OCI-LY1 (cell line): ENCODE results near the gene AHSP.
"Not testable (repeated sequence)": the region's sequence is repeated elsewhere in the genome, so short reads cannot be mapped to it uniquely, and the experiment has no call there.

ENCODE experiments used
- H2AFZ ChIP-seq: fragments of 200-600 bp; sonication (generic), shearing (Covaris generic); 2 replicates; pipeline ENCODE4 v1.6.0; 2014; ENCODE audit warnings: antibody characterized with exemption, mild to moderate bottlenecking, low read length
- H3F3A ChIP-seq: fragments of 200-600 bp; sonication (generic), shearing (Covaris generic); 2 replicates; pipeline ENCODE4 v1.6.0; 2014; ENCODE audit warnings: mild to moderate bottlenecking, antibody characterized with exemption, low read length, moderate library complexity; ENCODE audit not compliant: insufficient read depth
- H3K27ac ChIP-seq: fragments of 200-600 bp; sonication (generic); 2 replicates; pipeline ENCODE4 v1.5.1; 2014; ENCODE audit warnings: low read length, mixed run types, mild to moderate bottlenecking, low read depth; ENCODE audit not compliant: poor library complexity, severe bottlenecking
- H3K27me3 ChIP-seq: fragments of 200-600 bp; sonication (generic); 2 replicates; pipeline ENCODE4 v1.6.0; 2014; ENCODE audit warnings: antibody characterized with exemption, mild to moderate bottlenecking, low read length, moderate library complexity; ENCODE audit not compliant: insufficient read depth
- H3K36me3 ChIP-seq: fragments of 200-600 bp; sonication (generic); 2 replicates; pipeline ENCODE4 v1.6.1; 2014; ENCODE audit warnings: mild to moderate bottlenecking, antibody characterized with exemption, low read length, moderate library complexity, mixed read lengths; ENCODE audit not compliant: insufficient read depth
- H3K4me1 ChIP-seq: fragments of 200-600 bp; sonication (generic); 2 replicates; pipeline ENCODE4 v1.5.1; 2014; ENCODE audit warnings: mild to moderate bottlenecking, low read length, moderate library complexity; ENCODE audit not compliant: insufficient read depth, severe bottlenecking
- H3K4me2 ChIP-seq: fragments of 200-600 bp; sonication (generic), shearing (Covaris generic); 2 replicates; pipeline ENCODE4 v1.6.1; 2014; ENCODE audit warnings: low read length
- H3K4me3 ChIP-seq: fragments of 200-600 bp; sonication (generic); 2 replicates; pipeline ENCODE4 v1.5.1; 2014; ENCODE audit warnings: low read length, low read depth, mild to moderate bottlenecking, mixed read lengths; ENCODE audit not compliant: poor library complexity, severe bottlenecking
- H3K79me2 ChIP-seq: fragments of 200-600 bp; shearing (Covaris generic); 2 replicates; pipeline ENCODE4 v1.6.1; 2016; ENCODE audit warnings: mixed run types, low read length, mixed read lengths; ENCODE audit not compliant: insufficient read depth
- H3K9ac ChIP-seq: fragments of 200-600 bp; sonication (generic), shearing (Covaris generic); 2 replicates; pipeline ENCODE4 v1.6.1; 2014; ENCODE audit warnings: mild to moderate bottlenecking, low read length, mixed read lengths
- H3K9me2 ChIP-seq: fragments of 200-600 bp; sonication (generic), shearing (Covaris generic); 2 replicates; pipeline ENCODE4 v1.6.1; 2014; ENCODE audit warnings: low read depth, mild to moderate bottlenecking, low read length, mixed read lengths
- H3K9me3 ChIP-seq: fragments of 200-600 bp; shearing (Covaris generic); 2 replicates; pipeline ENCODE4 v1.6.1; 2014; ENCODE audit warnings: low read length, mixed read lengths
- H4K20me1 ChIP-seq: fragments of 200-600 bp; sonication (generic), shearing (Covaris generic); 2 replicates; pipeline ENCODE4 v1.6.0; 2016; ENCODE audit warnings: mild to moderate bottlenecking, low read length; ENCODE audit not compliant: insufficient read depth
- EZH2 ChIP-seq: fragments of 200-600 bp; sonication (generic), shearing (Covaris generic); IDR thresholded peaks from 2 replicates; pipeline ENCODE4 v1.8.0; 2017; ENCODE audit warnings: borderline replicate concordance, mixed run types, mild to moderate bottlenecking, antibody characterized with exemption, low read length, moderate library complexity, mixed read lengths
- TF ChIP-seq, protein P1 (sequence below): fragments of 200-600 bp; sonication (generic), shearing (Covaris generic); IDR thresholded peaks from 2 replicates; pipeline ENCODE4 v1.5.1; 2017; ENCODE audit warnings: mild to moderate bottlenecking, antibody characterized with exemption, low read length, moderate library complexity, mixed read lengths

The AHSP gene

DNA sequence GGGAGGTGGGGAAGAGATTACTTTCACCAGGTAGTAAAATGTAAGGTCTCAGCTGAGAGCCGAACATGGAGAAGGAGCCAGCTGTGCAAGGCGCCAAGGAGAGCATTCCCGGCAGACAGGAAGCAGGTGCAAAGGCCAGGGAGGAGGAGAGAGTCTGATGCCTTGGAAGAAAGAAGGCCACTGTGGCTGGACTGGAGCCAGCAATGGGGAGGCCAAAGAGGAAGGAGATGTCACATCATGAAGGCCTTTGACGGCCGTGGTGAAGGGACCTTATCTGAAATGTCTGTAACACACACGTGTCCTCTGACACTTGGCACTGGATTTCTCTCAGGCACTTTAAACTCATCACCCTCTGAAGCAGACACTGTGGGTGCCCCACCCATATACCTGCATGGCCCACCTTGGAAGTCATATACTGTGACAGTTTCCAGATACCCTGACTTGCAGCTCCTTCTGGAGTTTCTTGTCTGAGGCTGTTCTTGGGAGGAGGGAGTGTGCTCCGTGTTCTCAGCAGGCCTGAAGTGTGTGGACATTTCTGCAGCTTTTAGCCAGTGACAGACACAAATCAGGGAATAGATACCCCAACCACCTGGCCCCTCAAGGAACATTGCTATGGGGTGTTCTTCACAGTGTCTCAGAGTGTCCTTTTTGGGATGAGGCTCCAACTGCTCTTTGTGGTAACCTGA is 46.7 kb upstream of the AHSP start:
- Histone ChIP-seq H3K9me2 (no peaks in the 10 kb centered on the region), H3K79me2 (no peaks in the 10 kb centered on the region), H3K27ac (no peak overlapping the region), H3K9me3 (no peaks in the 10 kb centered on the region), H4K20me1 (no peaks in the 10 kb centered on the region), H3K4me1 (peaks cover 6% of the 10 kb centered on the region), H3K4me2 (no peak overlapping the region), H3K36me3 (no peaks in the 10 kb centered on the region), H2AFZ (no peak overlapping the region), H3F3A (no peaks in the 10 kb centered on the region), H3K9ac (no peak overlapping the region), H3K4me3 (no peak overlapping the region), H3K27me3 (peaks cover 10% of the 10 kb centered on the region)
- TF ChIP-seq, protein P1, sequence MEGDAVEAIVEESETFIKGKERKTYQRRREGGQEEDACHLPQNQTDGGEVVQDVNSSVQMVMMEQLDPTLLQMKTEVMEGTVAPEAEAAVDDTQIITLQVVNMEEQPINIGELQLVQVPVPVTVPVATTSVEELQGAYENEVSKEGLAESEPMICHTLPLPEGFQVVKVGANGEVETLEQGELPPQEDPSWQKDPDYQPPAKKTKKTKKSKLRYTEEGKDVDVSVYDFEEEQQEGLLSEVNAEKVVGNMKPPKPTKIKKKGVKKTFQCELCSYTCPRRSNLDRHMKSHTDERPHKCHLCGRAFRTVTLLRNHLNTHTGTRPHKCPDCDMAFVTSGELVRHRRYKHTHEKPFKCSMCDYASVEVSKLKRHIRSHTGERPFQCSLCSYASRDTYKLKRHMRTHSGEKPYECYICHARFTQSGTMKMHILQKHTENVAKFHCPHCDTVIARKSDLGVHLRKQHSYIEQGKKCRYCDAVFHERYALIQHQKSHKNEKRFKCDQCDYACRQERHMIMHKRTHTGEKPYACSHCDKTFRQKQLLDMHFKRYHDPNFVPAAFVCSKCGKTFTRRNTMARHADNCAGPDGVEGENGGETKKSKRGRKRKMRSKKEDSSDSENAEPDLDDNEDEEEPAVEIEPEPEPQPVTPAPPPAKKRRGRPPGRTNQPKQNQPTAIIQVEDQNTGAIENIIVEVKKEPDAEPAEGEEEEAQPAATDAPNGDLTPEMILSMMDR = no peak
- no peak for TF ChIP-seq EZH2

DNA sequence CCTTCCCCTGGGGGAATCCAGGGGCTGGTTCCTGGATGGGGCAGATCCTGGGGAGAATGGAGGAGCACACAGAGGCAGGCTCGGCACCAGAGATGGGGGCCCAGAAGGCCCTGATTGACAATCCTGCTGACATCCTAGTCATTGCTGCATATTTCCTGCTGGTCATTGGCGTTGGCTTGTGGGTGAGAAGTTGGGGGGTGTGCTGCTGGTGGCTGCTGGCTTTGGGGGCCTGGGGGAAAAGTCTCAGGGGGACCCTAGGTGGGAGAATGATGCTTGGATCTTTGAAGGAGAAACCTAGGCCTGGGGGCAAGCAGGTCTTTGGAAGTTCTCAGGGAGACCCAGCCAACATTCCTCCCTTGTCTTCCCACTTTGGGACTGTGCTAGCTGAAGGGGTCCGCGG is 44.6 kb upstream of the AHSP start, which contains the start of gene SLC5A2:
TSS of gene SLC5A2 (plus strand) at position 43 of the 400 bp plus-strand sequence. CDS start at position 57, 14 bp downstream.
- Histone ChIP-seq H3K4me3 (no peak within 1 kb of the TSS), H3K4me2 (no peak within 1 kb of the TSS), H3K4me1 (peaks cover 10% of the 10 kb centered on the region), H3K27me3 (peaks cover 11% of the 10 kb centered on the region), H3K27ac (no peak within 1 kb of the TSS), H4K20me1 (no peaks in the 10 kb centered on the region), H3K79me2 (no peaks in the 10 kb centered on the region), H3K36me3 (no peaks in the 10 kb centered on the region), H3K9ac (no peak within 1 kb of the TSS), H3F3A (no peaks in the 10 kb centered on the region), H3K9me2 (no peaks in the 10 kb centered on the region), H3K9me3 (no peaks in the 10 kb centered on the region), H2AFZ (no peak within 1 kb of the TSS)
- TF ChIP-seq, protein P1 = no peak
- TF ChIP-seq EZH2 = no peak

DNA sequence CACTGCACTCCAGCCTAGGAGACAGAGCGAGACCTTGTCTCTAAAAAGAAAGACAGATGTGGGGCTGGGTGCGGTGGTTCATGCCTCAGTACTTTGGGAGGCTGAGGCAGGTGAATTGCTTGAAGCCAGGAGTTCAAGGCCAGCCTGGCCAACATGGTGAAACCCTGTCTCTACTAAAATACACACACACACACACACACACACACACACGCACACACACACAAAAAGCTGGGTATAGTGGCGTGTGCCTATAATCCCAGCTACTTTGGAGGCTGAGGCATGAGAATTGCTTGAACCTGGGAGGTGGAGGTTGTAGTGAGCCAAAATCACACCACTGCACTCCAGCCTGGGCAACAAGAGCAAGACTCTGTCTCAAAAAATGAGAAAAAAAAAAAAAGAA is 43.7 kb upstream of the AHSP start:
- not testable (repeated sequence) for H3K9me2 ChIP-seq, H4K20me1 ChIP-seq, H3K36me3 ChIP-seq, H2AFZ ChIP-seq, H3K4me2 ChIP-seq, H3K9ac ChIP-seq, H3K4me3 ChIP-seq, H3K9me3 ChIP-seq, H3F3A ChIP-seq, H3K27ac ChIP-seq, H3K79me2 ChIP-seq
- Histone ChIP-seq H3K4me1 (peaks cover 11% of the 10 kb centered on the region), H3K27me3 (peaks cover 11% of the 10 kb centered on the region)
